HepG2 (cell line): Measurements from ENCODE around the gene YWHAB. TPM values are rescaled to one million over a fixed set of nuclear protein-coding genes. Genes with fewer than 3 reads are reported as not detected.

Source experiments
- EEA1 ChIP-seq: sonication (generic); formaldehyde crosslinking; IDR thresholded peaks from 2 replicates; pipeline ENCODE4 v1.5.1; 2020; ENCODE audit warnings: mild to moderate bottlenecking, missing genetic modification reagents, borderline replicate concordance
- GZF1 ChIP-seq: sonication (generic); formaldehyde crosslinking; IDR thresholded peaks from 2 replicates; pipeline ENCODE4 v1.5.1; 2020; ENCODE audit warnings: mild to moderate bottlenecking, missing genetic modification reagents
- HNRNPH1 ChIP-seq: fragments of 200-400 bp; formaldehyde crosslinking; optimal IDR thresholded peaks from 2 replicates; pipeline ENCODE3; 2017; ENCODE audit warnings: mild to moderate bottlenecking, low read depth, low read length
- MAFK ChIP-seq, 2 experiments: IDR thresholded peaks in 1 of 2; conservative IDR thresholded peaks in 1 of 2; 2 replicates each; pipeline ENCODE4 v1.6.1; 2011; ENCODE audit warnings: improper control_type of control experiment in 2 of 2, low read length in 2 of 2
- MXI1 ChIP-seq: IDR thresholded peaks from 3 replicates; pipeline ENCODE4 v1.6.1; 2012; ENCODE audit warnings: low read depth, low read length, inconsistent platforms, borderline replicate concordance
- SMC3 ChIP-seq: IDR thresholded peaks from 2 replicates; pipeline ENCODE4 v1.6.1; 2011; ENCODE audit warnings: low read length, improper control_type of control experiment
- SP5 ChIP-seq: IDR thresholded peaks from 2 replicates; pipeline ENCODE4 v1.6.1; 2016; ENCODE audit warnings: low read depth, borderline replicate concordance
- ZFP36L2 ChIP-seq: sonication (generic); formaldehyde crosslinking; IDR thresholded peaks from 2 replicates; pipeline ENCODE4 v1.4.0; 2020; ENCODE audit warnings: missing genetic modification reagents
- ZFP62 ChIP-seq: sonication (generic); formaldehyde crosslinking; IDR thresholded peaks from 2 replicates; pipeline ENCODE4 v1.4.0; 2020; ENCODE audit warnings: missing genetic modification reagents
- ZNF33A ChIP-seq: sonication (generic); formaldehyde crosslinking; IDR thresholded peaks from 2 replicates; pipeline ENCODE4 v1.5.1; 2020; ENCODE audit warnings: missing genetic modification reagents, mild to moderate bottlenecking, moderate library complexity, borderline replicate concordance
- ZNF674 ChIP-seq: sonication (generic); formaldehyde crosslinking; IDR thresholded peaks from 2 replicates; pipeline ENCODE4 v1.5.0; 2020; ENCODE audit warnings: low read depth, mild to moderate bottlenecking, missing genetic modification reagents
- ZNF780A ChIP-seq: sonication (generic); formaldehyde crosslinking; IDR thresholded peaks from 2 replicates; pipeline ENCODE4 v1.8.0; 2022; ENCODE audit warnings: mild to moderate bottlenecking, missing genetic modification reagents, moderate library complexity
- polyA plus RNA-seq, 8 experiments: library from polyadenylated mRNA; depleted of rRNA in 3 of 8; stranded (reverse) in 7 of 8; unstranded in 1 of 8; fragments of >200 nt; fragmentation: Illumina TruSeq in 4 of 8; extraction: Trizol in 4 of 8; gene quantifications; 2 replicates each; pipeline versions ENCODE4 v1.2.1 to v1.2.3, GENCODE V29; 2011 to 2016; ENCODE audit warnings: low read depth in 4 of 8, missing spikeins in 1 of 8, mixed read lengths in 1 of 8; ENCODE audit not compliant: insufficient read depth in 1 of 8
- total RNA-seq, 5 experiments: library from RNA; depleted of rRNA; stranded (reverse); fragments of >200 nt; fragmentation: Illumina TruSeq; extraction: Trizol; gene quantifications; 2 replicates each; pipeline ENCODE4 v1.2.3, GENCODE V29; 2016; ENCODE audit warnings: low read depth in 1 of 5
- TF ChIP-seq, protein P1 (sequence below): IDR thresholded peaks from 2 replicates; pipeline ENCODE4 v1.6.1; 2016
- TF ChIP-seq, protein P2 (sequence below): sonication (generic); formaldehyde crosslinking; IDR thresholded peaks from 2 replicates; pipeline ENCODE4 v1.8.1; 2023; ENCODE audit warnings: mild to moderate bottlenecking, inconsistent platforms, moderate library complexity, missing genetic modification reagents, borderline replicate concordance
- TF ChIP-seq, protein P3 (sequence below): sonication (generic); formaldehyde crosslinking; IDR thresholded peaks from 2 replicates; pipeline ENCODE4 v1.4.0; 2020; ENCODE audit warnings: low read depth, mild to moderate bottlenecking, missing genetic modification reagents
- TF ChIP-seq, protein P4 (sequence below): sonication (generic); formaldehyde crosslinking; IDR thresholded peaks from 2 replicates; pipeline ENCODE4 v1.4.0; 2020; ENCODE audit warnings: missing genetic modification reagents, borderline replicate concordance
- TF ChIP-seq, protein P5 (sequence below): IDR thresholded peaks from 2 replicates; pipeline ENCODE4 v1.6.1; 2016; ENCODE audit warnings: missing biosample characterization, missing genetic modification reagents, low read depth
- TF ChIP-seq, protein P6 (sequence below): sonication (generic); formaldehyde crosslinking; IDR thresholded peaks from 2 replicates; pipeline ENCODE4 v1.5.0; 2020; ENCODE audit warnings: missing genetic modification reagents, mild to moderate bottlenecking, borderline replicate concordance

YWHAB gene
- total and polyA plus RNA-seq, 2 of the 13 experiments (the other 11 are each of a cell fraction or from before 2014, with no cell fraction given), result 77.2 to 121 TPM

DNA sequence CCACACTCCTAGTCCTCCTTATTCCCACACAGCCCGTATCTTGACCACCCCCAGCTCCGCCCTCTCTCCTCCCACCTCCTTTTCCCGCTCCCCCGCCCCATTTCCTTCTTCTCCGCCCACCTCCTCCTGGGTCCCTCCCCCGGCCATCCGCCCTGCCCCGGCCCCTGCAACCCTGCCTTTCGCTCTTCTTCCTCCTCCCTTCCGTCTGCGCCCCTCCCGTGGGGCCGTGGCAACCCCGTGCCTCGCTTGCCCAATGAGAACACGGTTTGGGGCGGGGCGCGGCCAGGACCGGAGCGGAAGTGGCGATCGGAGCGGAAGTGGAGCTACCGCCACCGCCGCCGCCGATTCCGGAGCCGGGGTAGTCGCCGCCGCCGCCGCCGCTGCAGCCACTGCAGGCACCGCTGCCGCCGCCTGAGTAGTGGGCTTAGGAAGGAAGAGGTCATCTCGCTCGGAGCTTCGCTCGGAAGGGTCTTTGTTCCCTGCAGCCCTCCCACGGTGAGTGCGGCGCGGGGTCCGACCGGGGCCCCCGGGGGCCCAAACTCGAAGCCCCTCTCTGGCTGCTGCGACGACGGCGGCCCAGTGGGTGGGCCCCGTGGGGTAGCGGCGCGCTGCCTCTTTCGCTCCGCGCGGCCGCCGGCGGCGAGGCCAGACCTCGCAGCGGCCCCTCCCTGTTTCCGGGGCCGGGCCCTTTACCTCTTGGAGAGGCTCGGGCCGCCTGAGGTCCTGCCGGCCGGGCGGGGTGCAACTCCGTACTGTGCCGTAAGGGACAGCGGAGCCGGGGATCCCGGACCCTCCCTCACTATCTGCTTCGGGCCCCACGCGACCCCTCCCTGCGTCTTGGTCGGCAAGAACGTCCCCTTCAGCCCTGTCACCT, at the start of gene YWHAB (continued):
- TF ChIP-seq, protein P1, sequence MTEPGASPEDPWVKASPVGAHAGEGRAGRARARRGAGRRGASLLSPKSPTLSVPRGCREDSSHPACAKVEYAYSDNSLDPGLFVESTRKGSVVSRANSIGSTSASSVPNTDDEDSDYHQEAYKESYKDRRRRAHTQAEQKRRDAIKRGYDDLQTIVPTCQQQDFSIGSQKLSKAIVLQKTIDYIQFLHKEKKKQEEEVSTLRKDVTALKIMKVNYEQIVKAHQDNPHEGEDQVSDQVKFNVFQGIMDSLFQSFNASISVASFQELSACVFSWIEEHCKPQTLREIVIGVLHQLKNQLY (CRISPR knock-in tag), result no peak
- TF ChIP-seq, protein P2, sequence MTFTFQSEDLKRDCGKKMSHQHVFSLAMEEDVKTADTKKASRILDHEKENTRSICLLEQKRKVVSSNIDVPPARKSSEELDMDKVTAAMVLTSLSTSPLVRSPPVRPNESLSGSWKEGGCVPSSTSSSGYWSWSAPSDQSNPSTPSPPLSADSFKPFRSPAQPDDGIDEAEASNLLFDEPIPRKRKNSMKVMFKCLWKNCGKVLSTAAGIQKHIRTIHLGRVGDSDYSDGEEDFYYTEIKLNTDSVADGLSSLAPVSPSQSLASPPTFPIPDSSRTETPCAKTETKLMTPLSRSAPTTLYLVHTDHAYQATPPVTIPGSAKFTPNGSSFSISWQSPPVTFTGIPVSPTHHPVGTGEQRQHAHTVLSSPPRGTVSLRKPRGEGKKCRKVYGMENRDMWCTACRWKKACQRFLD, result peak; percentile 77; the same call in 1 of the 2 replicates
- TF ChIP-seq MAFK (conservative IDR thresholded peaks at IDR 0.05 in 1 of 2, IDR thresholded peaks at IDR 0.05 in 1 of 2; ENCODE audit: low read length in 2 of 2), result no peak
- TF ChIP-seq, protein P3, sequence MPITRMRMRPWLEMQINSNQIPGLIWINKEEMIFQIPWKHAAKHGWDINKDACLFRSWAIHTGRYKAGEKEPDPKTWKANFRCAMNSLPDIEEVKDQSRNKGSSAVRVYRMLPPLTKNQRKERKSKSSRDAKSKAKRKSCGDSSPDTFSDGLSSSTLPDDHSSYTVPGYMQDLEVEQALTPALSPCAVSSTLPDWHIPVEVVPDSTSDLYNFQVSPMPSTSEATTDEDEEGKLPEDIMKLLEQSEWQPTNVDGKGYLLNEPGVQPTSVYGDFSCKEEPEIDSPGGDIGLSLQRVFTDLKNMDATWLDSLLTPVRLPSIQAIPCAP, result 0 out of 2 replicates have a peak, but pooled peaks have one; percentile 76
- TF ChIP-seq, protein P4, sequence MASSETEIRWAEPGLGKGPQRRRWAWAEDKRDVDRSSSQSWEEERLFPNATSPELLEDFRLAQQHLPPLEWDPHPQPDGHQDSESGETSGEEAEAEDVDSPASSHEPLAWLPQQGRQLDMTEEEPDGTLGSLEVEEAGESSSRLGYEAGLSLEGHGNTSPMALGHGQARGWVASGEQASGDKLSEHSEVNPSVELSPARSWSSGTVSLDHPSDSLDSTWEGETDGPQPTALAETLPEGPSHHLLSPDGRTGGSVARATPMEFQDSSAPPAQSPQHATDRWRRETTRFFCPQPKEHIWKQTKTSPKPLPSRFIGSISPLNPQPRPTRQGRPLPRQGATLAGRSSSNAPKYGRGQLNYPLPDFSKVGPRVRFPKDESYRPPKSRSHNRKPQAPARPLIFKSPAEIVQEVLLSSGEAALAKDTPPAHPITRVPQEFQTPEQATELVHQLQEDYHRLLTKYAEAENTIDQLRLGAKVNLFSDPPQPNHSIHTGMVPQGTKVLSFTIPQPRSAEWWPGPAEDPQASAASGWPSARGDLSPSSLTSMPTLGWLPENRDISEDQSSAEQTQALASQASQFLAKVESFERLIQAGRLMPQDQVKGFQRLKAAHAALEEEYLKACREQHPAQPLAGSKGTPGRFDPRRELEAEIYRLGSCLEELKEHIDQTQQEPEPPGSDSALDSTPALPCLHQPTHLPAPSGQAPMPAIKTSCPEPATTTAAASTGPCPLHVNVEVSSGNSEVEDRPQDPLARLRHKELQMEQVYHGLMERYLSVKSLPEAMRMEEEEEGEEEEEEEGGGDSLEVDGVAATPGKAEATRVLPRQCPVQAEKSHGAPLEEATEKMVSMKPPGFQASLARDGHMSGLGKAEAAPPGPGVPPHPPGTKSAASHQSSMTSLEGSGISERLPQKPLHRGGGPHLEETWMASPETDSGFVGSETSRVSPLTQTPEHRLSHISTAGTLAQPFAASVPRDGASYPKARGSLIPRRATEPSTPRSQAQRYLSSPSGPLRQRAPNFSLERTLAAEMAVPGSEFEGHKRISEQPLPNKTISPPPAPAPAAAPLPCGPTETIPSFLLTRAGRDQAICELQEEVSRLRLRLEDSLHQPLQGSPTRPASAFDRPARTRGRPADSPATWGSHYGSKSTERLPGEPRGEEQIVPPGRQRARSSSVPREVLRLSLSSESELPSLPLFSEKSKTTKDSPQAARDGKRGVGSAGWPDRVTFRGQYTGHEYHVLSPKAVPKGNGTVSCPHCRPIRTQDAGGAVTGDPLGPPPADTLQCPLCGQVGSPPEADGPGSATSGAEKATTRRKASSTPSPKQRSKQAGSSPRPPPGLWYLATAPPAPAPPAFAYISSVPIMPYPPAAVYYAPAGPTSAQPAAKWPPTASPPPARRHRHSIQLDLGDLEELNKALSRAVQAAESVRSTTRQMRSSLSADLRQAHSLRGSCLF, result no peak; the same call in 1 of the 2 replicates
- TF ChIP-seq, protein P5, sequence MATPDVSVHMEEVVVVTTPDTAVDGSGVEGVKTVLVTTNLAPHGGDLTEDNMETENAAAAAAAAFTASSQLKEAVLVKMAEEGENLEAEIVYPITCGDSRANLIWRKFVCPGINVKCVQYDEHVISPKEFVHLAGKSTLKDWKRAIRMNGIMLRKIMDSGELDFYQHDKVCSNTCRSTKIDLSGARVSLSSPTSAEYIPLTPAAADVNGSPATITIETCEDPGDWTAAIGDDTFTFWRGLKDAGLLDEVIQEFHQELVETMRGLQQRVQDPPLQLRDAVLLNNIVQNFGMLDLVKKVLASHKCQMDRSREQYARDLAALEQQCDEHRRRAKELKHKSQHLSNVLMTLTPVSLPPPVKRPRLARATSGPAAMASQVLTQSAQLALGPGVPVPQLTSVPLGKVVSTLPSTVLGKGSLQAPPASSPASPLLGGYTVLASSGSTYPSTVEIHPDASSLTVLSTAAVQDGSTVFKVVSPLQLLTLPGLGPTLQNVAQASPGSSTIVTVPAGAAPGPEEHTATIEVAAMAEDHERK (CRISPR knock-in tag), result 0 out of 2 replicates have a peak, but pooled peaks have one; percentile 58
- TF ChIP-seq ZNF780A (CRISPR knock-in tag), result no peak; the same call in 1 of the 2 replicates
- TF ChIP-seq HNRNPH1, result no peak
- TF ChIP-seq ZFP36L2 (CRISPR knock-in tag), result peak; percentile 46; the same call in 1 of the 2 replicates
- no peak; the same call in none of the 2 replicates for TF ChIP-seq ZNF674
- TF ChIP-seq ZFP62 (CRISPR knock-in tag), result no peak
- peak; percentile 96; the same call in 1 of the 2 replicates for TF ChIP-seq EEA1 (CRISPR knock-in tag)
- no peak for TF ChIP-seq ZNF33A (CRISPR knock-in tag)
- TF ChIP-seq, protein P6, sequence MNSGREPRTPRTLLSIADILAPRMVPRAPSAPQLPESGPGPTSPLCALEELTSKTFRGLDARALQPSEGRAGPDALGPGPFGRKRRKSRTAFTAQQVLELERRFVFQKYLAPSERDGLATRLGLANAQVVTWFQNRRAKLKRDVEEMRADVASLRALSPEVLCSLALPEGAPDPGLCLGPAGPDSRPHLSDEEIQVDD (CRISPR knock-in tag), result peak; percentile 91; the same call in 1 of the 2 replicates
- TF ChIP-seq SP5 (CRISPR knock-in tag), result peak; percentile 98
- peak; percentile 86 for TF ChIP-seq MXI1
- TF ChIP-seq GZF1 (CRISPR knock-in tag), result no peak
- no peak for TF ChIP-seq SMC3
